AG04450 (cell line): ENCODE data around the gene RAI1. TPM values are rescaled to one million over a fixed set of nuclear protein-coding genes. Genes with fewer than 3 reads are reported as not detected.

ENCODE experiments used
- CTCF ChIA-PET: fragments of 300-600, 350-600 bp; formaldehyde crosslinking; extraction: SDS; loops from one replicate; lab custom pipeline; 2022; ENCODE audit warnings: antibody characterized with exemption, inconsistent platforms; lab: Charles Lee
- POLR2A ChIA-PET: fragments of 350-600 bp; formaldehyde crosslinking; extraction: SDS; loops from one replicate; lab custom pipeline; 2021; ENCODE audit warnings: antibody characterized with exemption, inconsistent platforms; lab: Yijun Ruan, JAX
- DNase-seq: peaks from one replicate; pipeline ENCODE4 v3.0.0-alpha.2; 2011; ENCODE audit warnings: low read depth, low spot score
- H3K27ac ChIP-seq: one replicate; pipeline ENCODE4 v1.5.1; 2012; ENCODE audit warnings: low read depth, low read length, control low read depth
- H3K27me3 ChIP-seq: one replicate; pipeline ENCODE4 v1.6.0; 2012; ENCODE audit warnings: low read length; ENCODE audit not compliant: control insufficient read depth, insufficient read depth
- H3K4me3 ChIP-seq: 2 replicates; pipeline ENCODE4 v1.5.1; 2011; ENCODE audit warnings: mild to moderate bottlenecking, low read depth, low read length, control low read depth
- H3K9me3 ChIP-seq: 2 replicates; pipeline ENCODE4 v1.5.1; 2012; ENCODE audit warnings: low read length; ENCODE audit not compliant: control insufficient read depth, insufficient read depth
- CTCF ChIP-seq: IDR thresholded peaks from 2 replicates; pipeline ENCODE4 v1.5.1; 2011; ENCODE audit warnings: low read depth, low read length, control low read depth, inconsistent platforms
- polyA plus RNA-seq: library from polyadenylated mRNA; depleted of rRNA; stranded (reverse); fragments of >200 nt; gene quantifications from 2 replicates; pipeline ENCODE4 v1.2.3, GENCODE V29; 2011

The RAI1 gene
- polyA plus RNA-seq, 1 experiment, result 2.1 TPM

DNA sequence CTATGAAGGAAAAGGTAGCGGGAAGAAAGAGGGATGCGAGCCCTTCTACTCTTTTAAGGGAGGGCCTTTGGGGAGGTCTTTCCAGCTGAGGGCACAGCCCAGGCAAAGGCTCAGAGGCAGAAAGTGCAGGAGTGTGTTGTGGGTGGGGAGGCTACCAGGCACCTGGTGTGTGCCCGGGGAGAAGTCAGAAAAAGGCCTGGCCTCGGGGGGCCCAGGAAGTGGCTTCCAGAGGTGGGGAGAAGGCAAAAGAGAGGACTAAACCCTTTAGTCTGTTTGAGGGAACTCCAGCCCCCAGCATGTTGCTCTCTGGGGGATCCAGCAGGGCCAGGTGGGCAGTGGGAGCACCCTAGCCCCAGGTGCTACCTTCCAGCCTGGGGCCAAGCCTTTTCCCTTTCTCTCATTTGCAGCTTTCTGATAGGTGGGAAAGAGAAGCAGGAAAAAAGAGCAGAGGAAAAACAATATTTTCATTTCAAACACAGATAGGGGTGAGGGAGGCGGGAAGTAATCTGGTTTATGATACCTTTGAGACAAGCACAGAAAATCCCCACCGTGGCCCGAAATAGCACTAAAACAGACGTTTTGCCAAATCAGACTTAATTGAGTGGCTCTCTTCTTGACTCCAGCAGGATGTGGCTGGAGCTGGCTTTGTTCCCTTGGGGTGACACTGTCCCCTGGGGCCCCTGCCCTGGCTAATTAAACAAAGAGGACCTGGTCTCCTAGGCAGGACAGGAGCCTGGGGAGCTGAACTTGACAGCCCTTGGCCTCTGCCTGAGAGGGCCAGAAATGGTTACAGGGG is 10.4 kb downstream of the RAI1 start:
- Histone ChIP-seq H3K4me3 (no peak overlapping the region), H3K27ac (no peak overlapping the region), H3K27me3 (no peaks in the 10 kb centered on the region), H3K9me3 (no peaks in the 10 kb centered on the region)
- DNase-seq, result no peak
- ChIA-PET CTCF (interaction anchor here (1.2 to 2.9 kb wide), 2 partner anchors 12 to 50 kb away, joined by 4 to 17 read pairs; no protein-coding TSS in a partner anchor), POLR2A (interaction anchor here (1.3 kb wide), 1 partner anchor 9 kb away, joined by 8 read pairs; no protein-coding TSS in a partner anchor)
- no peak for TF ChIP-seq CTCF

DNA sequence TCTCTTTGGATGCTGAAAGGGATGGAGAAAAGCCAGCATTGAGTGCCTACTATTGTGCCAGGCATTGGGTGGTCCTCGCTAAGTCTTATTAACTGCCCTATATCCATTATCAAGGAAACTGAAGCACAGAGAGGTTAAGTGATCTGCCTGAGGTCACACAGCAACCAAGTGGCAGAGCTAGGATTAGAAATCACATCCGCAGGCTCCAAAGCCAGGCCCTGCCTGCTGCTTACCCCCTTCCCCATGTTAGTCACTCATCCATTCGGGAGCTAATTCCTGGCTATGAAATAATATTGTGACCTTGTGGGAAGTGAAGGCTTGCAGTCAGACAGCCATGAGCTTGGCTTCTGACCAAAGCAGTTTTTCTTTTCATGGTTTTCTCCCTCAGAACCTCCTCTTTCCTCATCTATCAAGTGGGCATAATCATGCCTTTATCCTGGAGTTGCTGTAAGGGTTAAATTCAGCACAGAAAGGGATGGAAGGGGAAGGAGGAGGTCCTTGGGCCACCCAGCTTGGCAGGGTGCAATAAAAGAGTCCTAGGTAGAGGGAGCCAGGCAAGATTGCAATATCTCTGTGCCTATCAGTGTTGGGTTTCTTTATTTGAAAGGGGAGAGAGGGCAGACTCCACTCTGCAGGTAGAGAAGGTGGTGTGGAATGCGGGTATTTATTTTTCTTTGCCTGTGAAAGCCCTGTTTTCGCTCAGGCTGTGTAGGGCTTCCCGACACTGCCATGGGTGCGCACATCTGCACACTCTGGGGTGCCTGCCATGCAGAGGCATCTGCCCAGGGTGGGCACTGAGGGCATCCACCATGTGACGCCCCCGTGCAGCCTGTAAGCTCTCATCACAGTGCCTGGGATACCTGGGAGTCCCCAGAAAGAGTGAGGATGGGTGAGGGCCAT is 11.3 kb downstream of the RAI1 start:
- no peaks in the 10 kb centered on the region for H3K27me3 ChIP-seq
- 0 out of 2 replicates have a peak, but pooled peaks have one; percentile 1 for TF ChIP-seq CTCF
- H3K9me3 ChIP-seq, result no peaks in the 10 kb centered on the region
- H3K27ac ChIP-seq, result no peak overlapping the region
- CTCF ChIA-PET, result interaction anchor here (2.9 kb wide), 1 partner anchor 12 kb away, joined by 17 read pairs; no protein-coding TSS in a partner anchor
- no peak overlapping the region for H3K4me3 ChIP-seq
- no peak for DNase-seq
- POLR2A ChIA-PET, result no interaction called here

GRCh38 chr17:17693253-17694168 is 12.3 kb downstream of the RAI1 start:
- POLR2A ChIA-PET, result no interaction called here
- no peak for DNase-seq
- H3K27ac ChIP-seq, result peak overlapping the region; percentile 83
- CTCF ChIA-PET, result no interaction called here
- H3K9me3 ChIP-seq, result no peaks in the 10 kb centered on the region
- TF ChIP-seq CTCF, result no peak
- peak overlapping the region; percentile 66 for H3K4me3 ChIP-seq
- H3K27me3 ChIP-seq, result no peaks in the 10 kb centered on the region

GRCh38 chr17:17694169-17695081 is 13.2 kb downstream of the RAI1 start:
- Histone ChIP-seq H3K27ac (peak overlapping the region; percentile 83), H3K27me3 (no peaks in the 10 kb centered on the region), H3K4me3 (peak overlapping the region; percentile 66), H3K9me3 (no peaks in the 10 kb centered on the region)
- TF ChIP-seq CTCF, result no peak
- ChIA-PET CTCF (no interaction called here), POLR2A (interaction anchor here (0.7 kb wide), 1 partner anchor 29 kb away, joined by 5 read pairs; no protein-coding TSS in a partner anchor)
- DNase-seq, result no peak
